Activated CD4-positive, alpha-beta T cell treated with anti-CD3 and anti-CD28 coated beads, Interleukin-2, Interleukin-6, amounts not matched to agents 100 ng/mL and 50 ng/mL, durations not matched to agents 16 hours and 8 hours (primary cell): ENCODE results near the gene UBL4A.

ENCODE experiments used
- DNase-seq: peaks from one replicate; pipeline ENCODE4 v3.0.0-alpha.2; 2020

UBL4A gene

GRCh38 chrX:154486396-154487207 lies at the start of gene UBL4A:
Gene UBL4A, minus strand, starts transcription at chrX:154486615. Its CDS starts 31 bp downstream, at chrX:154486584.
- DNase-seq, result peak; percentile 71

GRCh38 chrX:154535892-154536291 lies 49.5 kb upstream of the UBL4A start:
- DNase-seq, result no peak

- peak; percentile 95 for DNase-seq
These were observed 48.3 kb upstream of the UBL4A start for GRCh38 chrX:154534526-154535322.

GRCh38 chrX:154532690-154533089 lies 46.3 kb upstream of the UBL4A start:
- DNase-seq, result no peak

GRCh38 chrX:154531626-154532025 lies 45.2 kb upstream of the UBL4A start:
- DNase-seq, result no peak

- no peak for DNase-seq
These were observed 43.9 kb upstream of the UBL4A start for GRCh38 chrX:154530286-154530685.

GRCh38 chrX:154529206-154529612 lies 42.8 kb upstream of the UBL4A start:
- DNase-seq, result no peak

- peak; percentile 69 for DNase-seq
These were observed 40.7 kb upstream of the UBL4A start for GRCh38 chrX:154526901-154527675.

GRCh38 chrX:154525606-154526490 lies 39.4 kb upstream of the UBL4A start:
- DNase-seq, result no peak

- DNase-seq, result no peak
These were observed 33.0 kb upstream of the UBL4A start for GRCh38 chrX:154519389-154519788.

GRCh38 chrX:154517101-154517781 lies 30.8 kb upstream of the UBL4A start:
- DNase-seq, result no peak

- no peak for DNase-seq
These were observed 30.3 kb upstream of the UBL4A start for GRCh38 chrX:154516656-154517100.

- DNase-seq, result peak; percentile 96
These were observed 29.7 kb upstream of the UBL4A start, which contains the start of gene FAM3A for GRCh38 chrX:154515966-154516655. Gene FAM3A, minus strand, starts transcription at chrX:154516232. Its CDS starts 460 bp downstream, at chrX:154515772.

- DNase-seq, result no peak
These were observed 28.9 kb upstream of the UBL4A start for GRCh38 chrX:154515090-154515965.

GRCh38 chrX:154513716-154514115 lies 27.3 kb upstream of the UBL4A start:
- DNase-seq, result no peak

- DNase-seq, result no peak
These were observed 26.6 kb upstream of the UBL4A start for GRCh38 chrX:154512879-154513553.

- DNase-seq, result no peak
These were observed 25.3 kb upstream of the UBL4A start for GRCh38 chrX:154511761-154512160.

GRCh38 chrX:154509455-154509854 lies 23.0 kb upstream of the UBL4A start:
- no peak for DNase-seq

- no peak for DNase-seq
These were observed 21.9 kb upstream of the UBL4A start for GRCh38 chrX:154508384-154508745.
